DOHH2 (cell line): ENCODE results near the gene TNFSF9.

Source experiments
- H3F3A ChIP-seq: fragments of 200-600 bp; sonication (generic), shearing (Covaris generic); 2 replicates; pipeline ENCODE4 v1.6.0; 2016; ENCODE audit warnings: antibody characterized with exemption, mild to moderate bottlenecking; ENCODE audit not compliant: control insufficient read depth, insufficient read depth
- H3K27ac ChIP-seq: fragments of 200-600 bp; sonication (generic); 2 replicates; pipeline ENCODE4 v1.5.1; 2014; ENCODE audit warnings: low read depth, mild to moderate bottlenecking, low read length, moderate library complexity
- H3K27me3 ChIP-seq: fragments of 200-600 bp; sonication (generic); 2 replicates; pipeline ENCODE4 v1.6.1; 2014; ENCODE audit warnings: mild to moderate bottlenecking, low read length, mixed read lengths; ENCODE audit not compliant: control insufficient read depth
- H3K36me3 ChIP-seq: fragments of 200-600 bp; sonication (generic); 2 replicates; pipeline ENCODE4 v1.6.1; 2014; ENCODE audit warnings: mild to moderate bottlenecking, low read length, moderate library complexity, mixed read lengths; ENCODE audit not compliant: control insufficient read depth
- H3K4me1 ChIP-seq: fragments of 200-600 bp; sonication (generic); 2 replicates; pipeline ENCODE4 v1.6.1; 2014; ENCODE audit warnings: mild to moderate bottlenecking, low read length, mixed read lengths; ENCODE audit not compliant: control insufficient read depth
- H3K4me2 ChIP-seq: fragments of 200-600 bp; sonication (generic); 2 replicates; pipeline ENCODE4 v1.6.0; 2014; ENCODE audit warnings: mild to moderate bottlenecking, low read length, moderate library complexity
- H3K4me3 ChIP-seq: fragments of 200-600 bp; sonication (generic); 2 replicates; pipeline ENCODE4 v1.5.1; 2014; ENCODE audit warnings: mild to moderate bottlenecking, low read length, mixed read lengths
- H3K79me2 ChIP-seq: fragments of 200-600 bp; sonication (generic); 2 replicates; pipeline ENCODE4 v1.6.1; 2014; ENCODE audit warnings: mild to moderate bottlenecking, low read length, mixed read lengths; ENCODE audit not compliant: control insufficient read depth
- H3K9me2 ChIP-seq: fragments of 200-600 bp; sonication (generic); replicated peaks from 2 replicates; pipeline ENCODE4 v1.6.1; 2014; ENCODE audit warnings: mild to moderate bottlenecking, low read length, mixed read lengths; ENCODE audit not compliant: control insufficient read depth
- H3K9me3 ChIP-seq: fragments of 200-600 bp; sonication (generic); 2 replicates; pipeline ENCODE4 v1.6.1; 2014; ENCODE audit warnings: antibody characterized with exemption, low read length, mixed read lengths; ENCODE audit not compliant: control insufficient read depth, insufficient read depth
- H4K20me1 ChIP-seq: fragments of 200-600 bp; sonication (generic); 2 replicates; pipeline ENCODE4 v1.6.0; 2014; ENCODE audit warnings: low read depth, mild to moderate bottlenecking, antibody characterized with exemption, low read length, moderate library complexity; ENCODE audit not compliant: control insufficient read depth, insufficient read depth
- EZH2phosphoT487 ChIP-seq: fragments of 200-600 bp; sonication (generic); IDR thresholded peaks from 2 replicates; pipeline ENCODE4 v1.6.1; 2017; ENCODE audit warnings: borderline replicate concordance, mild to moderate bottlenecking, antibody characterized with exemption, low read length, moderate library complexity, mixed read lengths
- TF ChIP-seq, protein P1 (sequence below): fragments of 200-600 bp; sonication (generic); IDR thresholded peaks from one replicate; pipeline ENCODE4 v1.5.1; 2014; ENCODE audit warnings: antibody characterized with exemption, mild to moderate bottlenecking, low read depth, low read length; ENCODE audit not compliant: poor library complexity, severe bottlenecking

Gene TNFSF9

DNA sequence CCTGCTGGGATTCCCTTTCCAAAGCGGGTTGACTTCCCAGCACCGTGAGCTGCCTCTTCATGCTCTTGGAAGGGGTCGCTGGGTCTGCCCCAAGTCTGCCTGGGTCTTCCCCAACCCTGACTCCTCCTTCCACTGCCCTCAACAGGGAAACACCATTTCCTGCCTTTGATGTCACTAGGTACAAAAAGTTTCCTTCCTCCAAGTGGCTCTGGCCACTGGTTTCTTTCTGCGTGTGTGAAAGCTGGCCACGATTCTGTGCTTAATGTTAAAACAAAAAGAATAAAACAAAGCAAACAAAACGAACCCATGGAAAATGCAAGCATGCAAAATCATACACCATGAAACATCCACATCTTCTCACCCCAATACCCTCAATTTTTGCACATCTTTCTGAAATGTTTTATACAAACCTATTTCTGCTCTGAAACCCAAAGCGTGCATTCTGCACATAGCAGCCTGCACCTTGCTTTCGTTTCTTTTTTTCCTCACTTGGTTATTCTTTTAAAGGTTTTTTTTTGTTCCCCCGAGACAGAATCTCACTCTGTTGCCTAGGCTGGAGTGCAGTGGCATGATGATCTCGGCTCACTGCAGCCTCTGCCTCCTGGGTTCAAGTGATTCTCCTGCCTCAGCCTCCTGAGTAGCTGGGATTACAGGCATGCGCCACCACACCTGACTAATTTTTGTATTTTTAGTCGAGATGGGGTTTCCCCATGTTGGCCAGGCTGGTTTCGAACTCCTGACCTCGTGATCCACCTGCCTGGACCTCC lies 12.5 kb upstream of the TNFSF9 start:
- Histone ChIP-seq H3K9me2 (no peaks in the 10 kb centered on the region), H3K36me3 (peaks cover 3% of the 10 kb centered on the region; the same call in 1 of the 2 replicates), H3K4me1 (peaks cover 64% of the 10 kb centered on the region), H3K4me3 (peak overlapping the region; percentile 78), H4K20me1 (no peaks in the 10 kb centered on the region), H3K27ac (peak overlapping the region; percentile 60), H3K4me2 (peak overlapping the region; percentile 91), H3F3A (peaks cover 36% of the 10 kb centered on the region), H3K9me3 (no peaks in the 10 kb centered on the region), H3K79me2 (no peaks in the 10 kb centered on the region), H3K27me3 (no peaks in the 10 kb centered on the region)
- TF ChIP-seq, protein P1, sequence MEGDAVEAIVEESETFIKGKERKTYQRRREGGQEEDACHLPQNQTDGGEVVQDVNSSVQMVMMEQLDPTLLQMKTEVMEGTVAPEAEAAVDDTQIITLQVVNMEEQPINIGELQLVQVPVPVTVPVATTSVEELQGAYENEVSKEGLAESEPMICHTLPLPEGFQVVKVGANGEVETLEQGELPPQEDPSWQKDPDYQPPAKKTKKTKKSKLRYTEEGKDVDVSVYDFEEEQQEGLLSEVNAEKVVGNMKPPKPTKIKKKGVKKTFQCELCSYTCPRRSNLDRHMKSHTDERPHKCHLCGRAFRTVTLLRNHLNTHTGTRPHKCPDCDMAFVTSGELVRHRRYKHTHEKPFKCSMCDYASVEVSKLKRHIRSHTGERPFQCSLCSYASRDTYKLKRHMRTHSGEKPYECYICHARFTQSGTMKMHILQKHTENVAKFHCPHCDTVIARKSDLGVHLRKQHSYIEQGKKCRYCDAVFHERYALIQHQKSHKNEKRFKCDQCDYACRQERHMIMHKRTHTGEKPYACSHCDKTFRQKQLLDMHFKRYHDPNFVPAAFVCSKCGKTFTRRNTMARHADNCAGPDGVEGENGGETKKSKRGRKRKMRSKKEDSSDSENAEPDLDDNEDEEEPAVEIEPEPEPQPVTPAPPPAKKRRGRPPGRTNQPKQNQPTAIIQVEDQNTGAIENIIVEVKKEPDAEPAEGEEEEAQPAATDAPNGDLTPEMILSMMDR = no peak
- TF ChIP-seq EZH2phosphoT487 = no peak

DNA sequence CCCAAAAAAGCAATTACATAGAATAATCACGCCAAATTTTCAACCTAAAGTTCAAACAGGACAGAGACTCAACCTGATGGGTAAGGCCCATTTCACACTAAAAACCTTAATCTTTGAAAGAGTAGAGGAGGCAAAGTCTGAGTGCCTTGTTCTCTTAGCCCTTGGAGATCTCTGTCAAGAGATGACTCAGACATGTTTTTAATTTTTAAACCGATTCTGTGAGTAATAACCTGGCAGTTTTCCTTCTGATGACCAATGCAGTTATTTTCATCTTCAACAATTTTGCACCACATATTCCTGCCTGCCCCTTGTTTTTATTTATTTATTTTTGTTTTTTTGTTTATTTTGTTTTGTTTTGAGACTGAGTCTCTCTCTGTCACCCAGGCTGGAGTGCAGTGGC lies 11.5 kb upstream of the TNFSF9 start:
- H3F3A ChIP-seq = peaks cover 42% of the 10 kb centered on the region
- H3K27ac ChIP-seq = 0 out of 2 replicates have a peak overlapping the region, but pooled peaks have one; percentile 0
- H3K9me3 ChIP-seq = no peaks in the 10 kb centered on the region
- no peak overlapping the region for H3K4me3 ChIP-seq
- H3K9me2 ChIP-seq = no peaks in the 10 kb centered on the region
- H4K20me1 ChIP-seq = no peaks in the 10 kb centered on the region
- H3K79me2 ChIP-seq = no peaks in the 10 kb centered on the region
- H3K36me3 ChIP-seq = peaks cover 3% of the 10 kb centered on the region; the same call in 1 of the 2 replicates
- TF ChIP-seq, protein P1 = no peak
- TF ChIP-seq EZH2phosphoT487 = no peak
- H3K4me2 ChIP-seq = no peak overlapping the region
- no peaks in the 10 kb centered on the region for H3K27me3 ChIP-seq
- H3K4me1 ChIP-seq = peaks cover 74% of the 10 kb centered on the region

DNA sequence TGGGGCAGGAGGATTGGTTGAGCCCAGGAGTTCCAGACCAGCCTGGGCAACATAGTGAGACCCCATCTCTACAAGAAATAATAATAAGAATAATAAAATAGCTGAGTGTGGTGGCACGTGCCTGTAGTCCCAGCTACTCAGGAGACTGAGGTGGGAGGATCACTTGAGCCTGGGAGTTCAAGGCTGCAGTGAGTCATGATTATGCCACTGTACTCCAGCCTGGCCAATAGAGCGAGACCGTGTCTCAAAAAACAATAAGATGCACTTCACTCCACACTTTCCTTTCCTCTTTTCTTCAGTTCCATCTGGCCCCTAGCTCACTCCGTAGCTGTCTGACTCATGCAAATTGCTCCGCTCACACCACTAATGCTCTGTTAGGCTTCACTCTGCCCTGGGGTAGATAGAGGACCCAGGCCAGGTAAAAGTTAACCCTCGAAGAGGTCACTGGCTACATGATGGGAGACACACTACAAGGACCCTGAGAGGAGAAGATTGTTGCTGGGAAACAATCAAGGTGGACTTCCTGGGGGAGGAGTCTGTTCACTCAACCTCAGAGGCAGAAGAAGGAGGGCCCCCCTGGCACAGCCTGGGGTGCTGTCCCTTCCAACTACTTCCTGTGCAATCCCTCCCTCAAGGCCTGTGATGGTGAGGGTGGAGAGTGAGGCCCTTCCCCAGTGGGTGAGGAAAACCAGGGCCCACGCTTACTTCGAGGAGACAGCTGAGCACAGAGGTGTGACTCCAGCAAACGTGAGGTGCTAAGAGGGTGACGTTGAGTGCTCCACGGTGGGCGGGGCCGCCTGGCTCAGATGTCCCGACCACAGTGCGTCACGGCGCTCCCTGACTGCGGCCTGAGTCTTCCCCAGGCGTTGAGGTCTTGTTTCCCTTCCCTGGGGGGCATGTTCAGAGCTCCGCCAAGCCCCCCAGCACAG lies 8.8 kb upstream of the TNFSF9 start:
- Histone ChIP-seq H3K36me3 (peaks cover 3% of the 10 kb centered on the region; the same call in 1 of the 2 replicates), H3K9me2 (no peaks in the 10 kb centered on the region), H3K4me1 (peaks cover 78% of the 10 kb centered on the region), H3K9me3 (no peaks in the 10 kb centered on the region), H3K79me2 (no peaks in the 10 kb centered on the region), H3K4me2 (peak overlapping the region; percentile 99), H3K27me3 (no peaks in the 10 kb centered on the region), H4K20me1 (no peaks in the 10 kb centered on the region), H3F3A (peaks cover 45% of the 10 kb centered on the region), H3K27ac (peak overlapping the region; percentile 100), H3K4me3 (peak overlapping the region; percentile 83)
- TF ChIP-seq, protein P1 = no peak
- TF ChIP-seq EZH2phosphoT487 = no peak
